OCI-LY7 (cell line): ENCODE measurements around the gene TASP1.

Source experiments
- CTCF ChIP-seq: fragments of 200-600 bp; sonication (generic); conservative IDR thresholded peaks from 2 replicates; pipeline ENCODE4 v1.5.1; 2014; ENCODE audit warnings: mild to moderate bottlenecking, antibody characterized with exemption, low read length, moderate library complexity, mixed read lengths
- EZH2phosphoT487 ChIP-seq: fragments of 200-600 bp; sonication (generic); IDR thresholded peaks from 2 replicates; pipeline ENCODE4 v1.6.1; 2018; ENCODE audit warnings: low read depth, borderline replicate concordance, mild to moderate bottlenecking, mixed run types, antibody characterized with exemption, low read length, moderate library complexity, mixed read lengths

GRCh38 chr20:13355411-13355810 is 283.3 kb downstream of the TASP1 start:
- TF ChIP-seq CTCF (no peak), EZH2phosphoT487 (no peak)
